K562 (cell line): ENCODE data around the gene PSD2. TPM values are rescaled to one million over a fixed set of nuclear protein-coding genes. Genes with fewer than 3 reads are reported as not detected.

Source experiments
- ATAC-seq: fragments of 200-7000 bp; cut with Tn5 transposase; 3 replicates; pipeline ENCODE4 v1.9.1; 2020; ENCODE audit warnings: moderate library complexity
- BruUV-seq: library from RNA; stranded (reverse); fragments of 400-500 nt; replicated peaks from 2 replicates; lab custom pipeline; 2021; lab: Mats Ljungman, UMichigan
- CTCF ChIA-PET: fragments of 300-600 bp; formaldehyde crosslinking; extraction: SDS; loops from one replicate; lab custom pipeline; 2021; ENCODE audit warnings: low intra/inter-chr PET ratio; lab: Yijun Ruan, JAX
- POLR2A ChIA-PET: fragments of 300-600, 350-650 bp; sonication (Branson Sonifier 250); formaldehyde crosslinking; extraction: SDS; loops from one replicate; lab custom pipeline; 2021; ENCODE audit warnings: antibody characterized with exemption, inconsistent platforms; lab: Yijun Ruan, JAX
- DNase-seq, 4 experiments: peaks; one replicate each; pipeline versions ENCODE4 v3.0.0 to v3.0.0-alpha.2; 2011 to 2018; ENCODE audit warnings: low spot score in 3 of 4, mixed read lengths in 3 of 4; ENCODE audit errors: extremely low read depth in 1 of 4
- FAIRE-seq: peaks from 2 replicates; lab custom pipeline; 2011; peaks lifted over from hg19 to GRCh38; lab: Jason Lieb, UNC
- H2AFZ ChIP-seq: 2 replicates; pipeline ENCODE4 v1.6.0; 2011; ENCODE audit warnings: low read depth, low read length, control low read depth, inconsistent platforms
- H3K27ac ChIP-seq: fragments of 200-600 bp; 3 replicates; pipeline ENCODE4 v1.8.0; 2011; ENCODE audit warnings: low read depth, mild to moderate bottlenecking, control low read depth, inconsistent platforms, low read length, moderate library complexity, mixed read lengths; ENCODE audit errors: extremely low read depth
- H3K27me3 ChIP-seq, 2 experiments: fragments of 300-600 bp in 1 of 2; 2 replicates in 1 of 2; 3 replicates in 1 of 2; pipeline versions ENCODE4 v1.6.0 to v1.8.0; 2011; ENCODE audit warnings: inconsistent platforms in 2 of 2, low read length in 2 of 2, mild to moderate bottlenecking in 1 of 2, mixed read lengths in 1 of 2, moderate library complexity in 1 of 2; ENCODE audit not compliant: control insufficient read depth in 2 of 2, insufficient read depth in 2 of 2
- H3K36me3 ChIP-seq: fragments of 300-600 bp; 3 replicates; pipeline ENCODE4 v1.8.0; 2011; ENCODE audit warnings: mild to moderate bottlenecking, low read length, inconsistent platforms; ENCODE audit not compliant: control insufficient read depth, insufficient read depth
- H3K4me1 ChIP-seq, 2 experiments: fragments of 200-600 bp in 1 of 2; replicated peaks in 1 of 2; 2 replicates in 1 of 2; 3 replicates in 1 of 2; pipeline versions ENCODE4 v1.5.1 to v1.8.0; 2011; ENCODE audit warnings: inconsistent platforms in 2 of 2, low read length in 2 of 2, mild to moderate bottlenecking in 1 of 2, mixed read lengths in 1 of 2, moderate library complexity in 1 of 2; ENCODE audit not compliant: control insufficient read depth in 2 of 2, insufficient read depth in 2 of 2
- H3K4me2 ChIP-seq: 2 replicates; pipeline ENCODE4 v1.6.1; 2011; ENCODE audit warnings: low read length, control low read depth, inconsistent platforms, mixed read lengths; ENCODE audit not compliant: insufficient read depth
- H3K4me3 ChIP-seq: fragments of 200-600 bp; sonication (generic), shearing (Covaris generic); 2 replicates; pipeline ENCODE4 v1.5.1; 2016; ENCODE audit warnings: control low read depth, inconsistent platforms
- H3K79me2 ChIP-seq: fragments of 200-600 bp; 3 replicates; pipeline ENCODE4 v1.8.0; 2011; ENCODE audit warnings: low read length, inconsistent platforms; ENCODE audit not compliant: control insufficient read depth, insufficient read depth
- H3K9ac ChIP-seq, 2 experiments: 2 replicates each; pipeline versions ENCODE4 v1.6.0 to v1.6.1; 2011; ENCODE audit warnings: low read depth in 2 of 2, low read length in 2 of 2, control low read depth in 1 of 2, inconsistent platforms in 1 of 2, mild to moderate bottlenecking in 1 of 2, mixed read lengths in 1 of 2; ENCODE audit not compliant: insufficient read depth in 1 of 2
- H3K9me1 ChIP-seq: one replicate; pipeline ENCODE4 v1.6.0; 2011; ENCODE audit warnings: inconsistent platforms, mild to moderate bottlenecking, low read length, moderate library complexity; ENCODE audit not compliant: control insufficient read depth, insufficient read depth
- H3K9me3 ChIP-seq: replicated peaks from 2 replicates; pipeline ENCODE4 v1.5.1; 2011; ENCODE audit warnings: low read depth, low read length, inconsistent platforms; ENCODE audit not compliant: control insufficient read depth, insufficient read depth
- H4K20me1 ChIP-seq: replicated peaks from 2 replicates; pipeline ENCODE4 v1.6.1; 2011; ENCODE audit warnings: low read length, inconsistent platforms, mixed read lengths; ENCODE audit not compliant: control insufficient read depth, insufficient read depth
- HNRNPL ChIP-seq: fragments of 200-400 bp; formaldehyde crosslinking; IDR thresholded peaks from 2 replicates; pipeline ENCODE4 v1.6.1; 2017; ENCODE audit warnings: low read depth, mild to moderate bottlenecking, low read length
- NR2F6 ChIP-seq: fragments of 450-650 bp; formaldehyde crosslinking; IDR thresholded peaks from 2 replicates; pipeline ENCODE4 v1.4.0; 2020; ENCODE audit warnings: mild to moderate bottlenecking
- NR3C1 ChIP-seq: sonication (generic); formaldehyde crosslinking; IDR thresholded peaks from 2 replicates; pipeline ENCODE4 v1.8.1; 2022; ENCODE audit warnings: missing genetic modification reagents
- ZC3H11A ChIP-seq: IDR thresholded peaks from 2 replicates; pipeline ENCODE4 v1.6.1; 2012; ENCODE audit warnings: low read depth, low read length, improper control_type of control experiment
- WGBS: fragments of 100-300 bp; shearing (Covaris generic); methylation state at CpG from one replicate; pipeline ENCODE4 v1.1.6; 2016; ENCODE audit warnings: low coverage, mixed read lengths; ENCODE audit not compliant: insufficient coverage; ENCODE audit errors: missing lambda C conversion rate; 5-methylcytosine and 5-hydroxymethylcytosine counted together
- in situ Hi-C: fragments of 300-500 bp; cut with MboI; formaldehyde crosslinking; loops from 4 replicates; pipeline ENCODE4 v1.15.0; 2018; ENCODE audit warnings: inconsistent platforms, mixed read lengths
- intact Hi-C: fragments of 100-400 bp; cut with micrococcal nuclease; formaldehyde crosslinking; loops from 2 replicates; pipeline ENCODE4 v1.14.2; 2022
- polyA plus RNA-seq, 8 experiments: library from polyadenylated mRNA; depleted of rRNA in 4 of 8; stranded (reverse) in 5 of 8; unstranded in 3 of 8; fragments of >200 nt; fragmentation: Nextera tagmentation in 2 of 8; fragmentation: Illumina TruSeq in 1 of 8; extraction: Ambion mirVana in 2 of 8; extraction: Trizol in 1 of 8; gene quantifications; 2 replicates each; pipeline versions ENCODE4 v1.2.1 to v1.2.3, GENCODE V29; 2011 to 2014; ENCODE audit warnings: inconsistent platforms in 1 of 8, missing spikeins in 1 of 8
- total RNA-seq, 7 experiments: library from RNA; depleted of rRNA in 6 of 7; stranded (reverse); fragments of >200 nt in 6 of 7; fragmentation: Illumina TruSeq in 2 of 7; extraction: Trizol in 2 of 7; gene quantifications; 2 replicates each; pipeline versions ENCODE4 v1.2.1 to v1.2.3, GENCODE V29; 2011 to 2021; ENCODE audit warnings: low replicate concordance in 1 of 7
- TF ChIP-seq, protein P1 (sequence below): fragments of 450-650 bp; IDR thresholded peaks from 2 replicates; pipeline ENCODE4 v1.7.0; 2016; ENCODE audit warnings: borderline replicate concordance
- TF ChIP-seq, protein P2 (sequence below): IDR thresholded peaks from 2 replicates; pipeline ENCODE4 v1.6.1; 2011; ENCODE audit warnings: borderline replicate concordance, low read depth, mild to moderate bottlenecking, moderate library complexity, low read length; ENCODE audit not compliant: insufficient read depth, poor library complexity, severe bottlenecking
- TF ChIP-seq, protein P3 (sequence below): sonication (generic); formaldehyde crosslinking; IDR thresholded peaks from 2 replicates; pipeline ENCODE4 v1.9.0; 2022; ENCODE audit warnings: mild to moderate bottlenecking, missing genetic modification reagents

Gene PSD2
- total and polyA plus RNA-seq, 9 of the 15 experiments (the other 6 are each of a cell fraction or from before 2014, with no cell fraction given): 0.01 to 0.09 (median 0.04) TPM; not detected in 4

DNA sequence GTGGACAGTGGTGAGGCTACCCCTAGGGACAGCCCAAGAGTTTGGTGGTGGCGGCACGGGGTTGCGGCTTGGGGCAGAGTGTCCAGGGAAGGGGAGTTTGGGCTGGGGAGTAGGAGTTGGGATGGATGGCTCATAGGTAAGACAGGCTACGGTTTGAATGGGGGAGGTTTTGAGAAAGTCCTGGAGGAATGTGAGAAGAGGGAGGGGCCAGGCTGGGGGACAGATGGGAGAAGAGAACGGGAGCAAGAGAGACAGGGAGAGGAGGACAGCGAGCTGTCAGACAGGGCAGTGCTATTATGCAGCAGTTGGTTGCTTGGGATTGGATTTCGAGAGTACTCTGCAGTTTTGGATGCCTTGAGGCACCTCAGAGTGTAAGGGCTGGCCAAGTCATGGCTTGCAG lies 24.5 kb downstream of the PSD2 start (continued):
- TF ChIP-seq, protein P1, sequence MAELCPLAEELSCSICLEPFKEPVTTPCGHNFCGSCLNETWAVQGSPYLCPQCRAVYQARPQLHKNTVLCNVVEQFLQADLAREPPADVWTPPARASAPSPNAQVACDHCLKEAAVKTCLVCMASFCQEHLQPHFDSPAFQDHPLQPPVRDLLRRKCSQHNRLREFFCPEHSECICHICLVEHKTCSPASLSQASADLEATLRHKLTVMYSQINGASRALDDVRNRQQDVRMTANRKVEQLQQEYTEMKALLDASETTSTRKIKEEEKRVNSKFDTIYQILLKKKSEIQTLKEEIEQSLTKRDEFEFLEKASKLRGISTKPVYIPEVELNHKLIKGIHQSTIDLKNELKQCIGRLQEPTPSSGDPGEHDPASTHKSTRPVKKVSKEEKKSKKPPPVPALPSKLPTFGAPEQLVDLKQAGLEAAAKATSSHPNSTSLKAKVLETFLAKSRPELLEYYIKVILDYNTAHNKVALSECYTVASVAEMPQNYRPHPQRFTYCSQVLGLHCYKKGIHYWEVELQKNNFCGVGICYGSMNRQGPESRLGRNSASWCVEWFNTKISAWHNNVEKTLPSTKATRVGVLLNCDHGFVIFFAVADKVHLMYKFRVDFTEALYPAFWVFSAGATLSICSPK: no peak
- no peak for TF ChIP-seq ZC3H11A

DNA sequence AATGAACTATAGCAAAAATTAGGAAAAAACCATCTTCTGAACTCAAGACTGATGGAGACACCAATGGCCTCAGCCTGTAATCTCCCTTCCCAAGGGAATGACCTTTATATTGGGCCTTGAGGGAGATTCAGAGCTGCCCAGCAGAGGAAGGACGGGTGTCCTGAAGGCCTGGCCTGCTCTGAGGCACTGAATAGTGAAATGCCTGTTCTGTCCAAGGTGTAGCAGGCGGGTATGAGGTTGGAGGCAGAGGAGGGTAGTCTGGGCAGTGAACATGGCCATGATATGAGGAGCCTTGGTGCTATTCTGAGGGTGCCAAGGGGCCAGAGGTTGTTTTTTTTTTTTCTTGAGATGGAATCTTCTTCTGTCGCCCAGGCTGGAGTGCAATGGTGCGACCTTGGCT lies 25.0 kb downstream of the PSD2 start:
- Histone ChIP-seq H3K4me2 (no peak overlapping the region), H4K20me1 (no peaks in the 10 kb centered on the region), H3K9ac (no peak overlapping the region), H3K27ac (no peak overlapping the region), H3K79me2 (no peaks in the 10 kb centered on the region), H3K36me3 (no peaks in the 10 kb centered on the region), H3K4me1 (no peaks in the 10 kb centered on the region), H3K9me1 (no peaks in the 10 kb centered on the region), H3K9me3 (no peaks in the 10 kb centered on the region), H2AFZ (no peak overlapping the region), H3K4me3 (no peak overlapping the region), H3K27me3 (peaks cover 31 to 87% of the 10 kb centered on the region in 2 experiments)
- CTCF ChIA-PET: no interaction called here
- no TSS peak for BruUV-seq
- 0% methylated on average over 4 of the region's 4 CpGs for WGBS
- ATAC-seq: no peak
- TF ChIP-seq NR3C1 (CRISPR knock-in tag) (no peak), NR2F6 (CRISPR knock-in tag) (no peak), HNRNPL (no peak)
- TF ChIP-seq, protein P2, sequence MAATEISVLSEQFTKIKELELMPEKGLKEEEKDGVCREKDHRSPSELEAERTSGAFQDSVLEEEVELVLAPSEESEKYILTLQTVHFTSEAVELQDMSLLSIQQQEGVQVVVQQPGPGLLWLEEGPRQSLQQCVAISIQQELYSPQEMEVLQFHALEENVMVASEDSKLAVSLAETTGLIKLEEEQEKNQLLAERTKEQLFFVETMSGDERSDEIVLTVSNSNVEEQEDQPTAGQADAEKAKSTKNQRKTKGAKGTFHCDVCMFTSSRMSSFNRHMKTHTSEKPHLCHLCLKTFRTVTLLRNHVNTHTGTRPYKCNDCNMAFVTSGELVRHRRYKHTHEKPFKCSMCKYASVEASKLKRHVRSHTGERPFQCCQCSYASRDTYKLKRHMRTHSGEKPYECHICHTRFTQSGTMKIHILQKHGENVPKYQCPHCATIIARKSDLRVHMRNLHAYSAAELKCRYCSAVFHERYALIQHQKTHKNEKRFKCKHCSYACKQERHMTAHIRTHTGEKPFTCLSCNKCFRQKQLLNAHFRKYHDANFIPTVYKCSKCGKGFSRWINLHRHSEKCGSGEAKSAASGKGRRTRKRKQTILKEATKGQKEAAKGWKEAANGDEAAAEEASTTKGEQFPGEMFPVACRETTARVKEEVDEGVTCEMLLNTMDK: no peak
- TF ChIP-seq, protein P3, sequence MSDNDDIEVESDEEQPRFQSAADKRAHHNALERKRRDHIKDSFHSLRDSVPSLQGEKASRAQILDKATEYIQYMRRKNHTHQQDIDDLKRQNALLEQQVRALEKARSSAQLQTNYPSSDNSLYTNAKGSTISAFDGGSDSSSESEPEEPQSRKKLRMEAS: no peak
- FAIRE-seq: no peak
- no peak for DNase-seq
- in situ Hi-C loops: no loop called here
- POLR2A ChIA-PET: no interaction called here
- intact Hi-C loops: no loop called here
